Neural progenitor cell (in vitro differentiated cells): ENCODE data around the gene BCL2L2.

ENCODE experiments used
- EZH2 ChIP-seq: fragments of 200-600 bp; sonication (generic); IDR thresholded peaks from 2 replicates; pipeline ENCODE4 v1.6.1; 2017; ENCODE audit warnings: antibody characterized with exemption, mild to moderate bottlenecking, moderate library complexity
- TF ChIP-seq, protein P1 (sequence below): fragments of 200-600 bp; sonication (generic); IDR thresholded peaks from 2 replicates; pipeline ENCODE4 v1.5.1; 2017; ENCODE audit warnings: antibody characterized with exemption, mild to moderate bottlenecking

- TF ChIP-seq, protein P1, sequence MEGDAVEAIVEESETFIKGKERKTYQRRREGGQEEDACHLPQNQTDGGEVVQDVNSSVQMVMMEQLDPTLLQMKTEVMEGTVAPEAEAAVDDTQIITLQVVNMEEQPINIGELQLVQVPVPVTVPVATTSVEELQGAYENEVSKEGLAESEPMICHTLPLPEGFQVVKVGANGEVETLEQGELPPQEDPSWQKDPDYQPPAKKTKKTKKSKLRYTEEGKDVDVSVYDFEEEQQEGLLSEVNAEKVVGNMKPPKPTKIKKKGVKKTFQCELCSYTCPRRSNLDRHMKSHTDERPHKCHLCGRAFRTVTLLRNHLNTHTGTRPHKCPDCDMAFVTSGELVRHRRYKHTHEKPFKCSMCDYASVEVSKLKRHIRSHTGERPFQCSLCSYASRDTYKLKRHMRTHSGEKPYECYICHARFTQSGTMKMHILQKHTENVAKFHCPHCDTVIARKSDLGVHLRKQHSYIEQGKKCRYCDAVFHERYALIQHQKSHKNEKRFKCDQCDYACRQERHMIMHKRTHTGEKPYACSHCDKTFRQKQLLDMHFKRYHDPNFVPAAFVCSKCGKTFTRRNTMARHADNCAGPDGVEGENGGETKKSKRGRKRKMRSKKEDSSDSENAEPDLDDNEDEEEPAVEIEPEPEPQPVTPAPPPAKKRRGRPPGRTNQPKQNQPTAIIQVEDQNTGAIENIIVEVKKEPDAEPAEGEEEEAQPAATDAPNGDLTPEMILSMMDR, result peak; percentile 82
- no peak for TF ChIP-seq EZH2
Observed at GRCh38 chr14:23301288-23301968, 5.2 kb upstream of the BCL2L2 start.
